ENCODE data around the gene NPPB.

- TF ChIP-seq SPI1 (IDR thresholded peaks at IDR 0.05; ENCODE audit: low read depth, low read length), result no peak
- TF ChIP-seq POLR2AphosphoS5 (IDR thresholded peaks at IDR 0.05; ENCODE audit: low read depth, low read length), result no peak
- TF ChIP-seq POLR2A (IDR thresholded peaks at IDR 0.05; ENCODE audit: low read depth, low read length), result no peak
These were observed 27.2 kb upstream of the NPPB start for GRCh38 chr1:11885916-11886315.
